HG02870 (cell line): Measurements from ENCODE around the gene RARG.

Experiments
- ATAC-seq: cut with Tn5 transposase; IDR thresholded peaks from one replicate; pipeline ENCODE4 v1.9.1; 2021; ENCODE audit warnings: mild to moderate bottlenecking, moderate library complexity; ENCODE audit not compliant: unreplicated experiment

RARG gene

GRCh38 chr12:53231921-53232645, at the start of gene RARG:
Gene RARG, minus strand, starts transcription at chr12:53232209. Its CDS starts 4,664 bp downstream, at chr12:53227545.
- ATAC-seq = no peak

- no peak for ATAC-seq
Observed at GRCh38 chr12:53279888-53280498, 48.0 kb upstream of the RARG start.

- ATAC-seq = no peak
Observed at GRCh38 chr12:53279283-53279869, 47.4 kb upstream of the RARG start.

GRCh38 chr12:53277981-53278380, 46.0 kb upstream of the RARG start:
- ATAC-seq = no peak

- ATAC-seq = no peak
Observed at GRCh38 chr12:53276511-53276910, 44.5 kb upstream of the RARG start.

- no peak for ATAC-seq
Observed at GRCh38 chr12:53274445-53274844, 42.4 kb upstream of the RARG start.

- no peak for ATAC-seq
Observed at GRCh38 chr12:53268630-53269562, 36.9 kb upstream of the RARG start.

- ATAC-seq = peak; percentile 79
Observed at GRCh38 chr12:53267999-53268629, 36.1 kb upstream of the RARG start, which contains the start of gene ESPL1. Gene ESPL1, plus strand, starts transcription at chr12:53268299. Its CDS starts 468 bp downstream, at chr12:53268767.

- no peak for ATAC-seq
Observed at GRCh38 chr12:53267306-53267998, 35.4 kb upstream of the RARG start.

GRCh38 chr12:53265783-53266182, 33.8 kb upstream of the RARG start:
- ATAC-seq = no peak

GRCh38 chr12:53259891-53260290, 27.9 kb upstream of the RARG start:
- ATAC-seq = no peak

- no peak for ATAC-seq
Observed at GRCh38 chr12:53258541-53259539, 26.8 kb upstream of the RARG start.

- ATAC-seq = peak; percentile 34
Observed at GRCh38 chr12:53255996-53256395, 24.0 kb upstream of the RARG start.

- ATAC-seq = no peak
Observed at GRCh38 chr12:53254816-53255545, 23.0 kb upstream of the RARG start.

- ATAC-seq = no peak
Observed at GRCh38 chr12:53253298-53253697, 21.3 kb upstream of the RARG start.

- ATAC-seq = no peak
Observed at GRCh38 chr12:53252349-53252916, 20.4 kb upstream of the RARG start.

GRCh38 chr12:53251477-53252348, 19.7 kb upstream of the RARG start:
- peak; percentile 62 for ATAC-seq
